Natural killer cell (primary cell): ENCODE measurements around the gene PTGDR2. TPM values are rescaled to one million over a fixed set of nuclear protein-coding genes. Genes with fewer than 3 reads are reported as not detected.
A peak's percentile ranks its signal among the peaks of the same experiment; 100 is the strongest.

ENCODE experiments used
- ATAC-seq, 3 donors: fragments of 150-1000 bp in 2 of 3; fragments of 200-7000 bp in 1 of 3; cut with Tn5 transposase; 1 replicate in 1 of 3; 2 replicates in 2 of 3; pipeline ENCODE4 v1.10.0; 2021; ENCODE audit warnings: mild to moderate bottlenecking in 2 of 3, moderate library complexity in 2 of 3
- DNase-seq, 2 donors: peaks; one replicate each; pipeline versions ENCODE4 v3.0.0 to v3.0.0-alpha.2; 2013 to 2021; ENCODE audit warnings: mixed read lengths in 1 of 2
- H3K27ac ChIP-seq: one replicate; pipeline ENCODE4 v1.5.1; 2013; ENCODE audit warnings: mild to moderate bottlenecking, low read length
- H3K27me3 ChIP-seq: one replicate; pipeline ENCODE4 v1.6.1; 2013; ENCODE audit warnings: low read length; ENCODE audit not compliant: control insufficient read depth, insufficient read depth
- H3K36me3 ChIP-seq: one replicate; pipeline ENCODE4 v1.6.1; 2013; ENCODE audit warnings: low read length; ENCODE audit not compliant: control insufficient read depth, insufficient read depth
- H3K4me1 ChIP-seq: one replicate; pipeline ENCODE4 v1.6.1; 2013; ENCODE audit warnings: low read length; ENCODE audit not compliant: control insufficient read depth, insufficient read depth
- H3K4me3 ChIP-seq: one replicate; pipeline ENCODE4 v1.5.1; 2013; ENCODE audit warnings: low read length
- H3K9me3 ChIP-seq: one replicate; pipeline ENCODE4 v1.6.1; 2013; ENCODE audit warnings: low read length; ENCODE audit not compliant: control insufficient read depth, insufficient read depth
- H3K27ac Mint-ChIP-seq, 2 donors: one replicate each; pipeline ENCODE4 v1.8.0; 2022; ENCODE audit warnings: mild to moderate bottlenecking in 2 of 2, mixed read lengths in 2 of 2, moderate library complexity in 1 of 2
- H3K27me3 Mint-ChIP-seq, 2 donors: one replicate each; pipeline ENCODE4 v1.8.0; 2022; ENCODE audit warnings: low read depth in 2 of 2, mixed read lengths in 2 of 2
- H3K36me3 Mint-ChIP-seq: one replicate; pipeline ENCODE4 v1.8.0; 2022; ENCODE audit warnings: mixed read lengths
- H3K4me1 Mint-ChIP-seq, 2 donors: one replicate each; pipeline ENCODE4 v1.8.0; 2022; ENCODE audit warnings: mixed read lengths in 2 of 2
- H3K4me3 Mint-ChIP-seq: one replicate; pipeline ENCODE4 v1.8.0; 2022; ENCODE audit warnings: mild to moderate bottlenecking, moderate library complexity, mixed read lengths
- H3K9me3 Mint-ChIP-seq, 2 donors: one replicate each; pipeline ENCODE4 v1.8.0; 2022; ENCODE audit warnings: mixed read lengths in 2 of 2
- WGBS: methylation state at CpG from one replicate; pipeline ENCODE4 v1.1.7; 2013; ENCODE audit warnings: missing lambda C conversion rate; ENCODE audit not compliant: insufficient coverage; 5-methylcytosine and 5-hydroxymethylcytosine counted together
- intact Hi-C: fragments of 100-400 bp; cut with micrococcal nuclease; formaldehyde crosslinking; loops from one replicate; pipeline ENCODE4 v1.14.2; 2022
- total RNA-seq, 4 donors: library from RNA; stranded (reverse); fragments of 120-200 nt in 1 of 4; gene quantifications; one replicate each; pipeline versions ENCODE4 v1.2.3 to v1.2.4, GENCODE V29; 2013 to 2022
- TF ChIP-seq, protein P1 (sequence below): fragments of 200-600 bp; IDR thresholded peaks from one replicate; pipeline ENCODE4 v1.8.0; 2022; ENCODE audit warnings: antibody characterized with exemption

The PTGDR2 gene
- total RNA-seq, 3 donors from 2014 or later (not counting 1 experiment from before 2014, with no cell fraction given), result 0.66 to 12.4 (median 1.7) TPM

DNA sequence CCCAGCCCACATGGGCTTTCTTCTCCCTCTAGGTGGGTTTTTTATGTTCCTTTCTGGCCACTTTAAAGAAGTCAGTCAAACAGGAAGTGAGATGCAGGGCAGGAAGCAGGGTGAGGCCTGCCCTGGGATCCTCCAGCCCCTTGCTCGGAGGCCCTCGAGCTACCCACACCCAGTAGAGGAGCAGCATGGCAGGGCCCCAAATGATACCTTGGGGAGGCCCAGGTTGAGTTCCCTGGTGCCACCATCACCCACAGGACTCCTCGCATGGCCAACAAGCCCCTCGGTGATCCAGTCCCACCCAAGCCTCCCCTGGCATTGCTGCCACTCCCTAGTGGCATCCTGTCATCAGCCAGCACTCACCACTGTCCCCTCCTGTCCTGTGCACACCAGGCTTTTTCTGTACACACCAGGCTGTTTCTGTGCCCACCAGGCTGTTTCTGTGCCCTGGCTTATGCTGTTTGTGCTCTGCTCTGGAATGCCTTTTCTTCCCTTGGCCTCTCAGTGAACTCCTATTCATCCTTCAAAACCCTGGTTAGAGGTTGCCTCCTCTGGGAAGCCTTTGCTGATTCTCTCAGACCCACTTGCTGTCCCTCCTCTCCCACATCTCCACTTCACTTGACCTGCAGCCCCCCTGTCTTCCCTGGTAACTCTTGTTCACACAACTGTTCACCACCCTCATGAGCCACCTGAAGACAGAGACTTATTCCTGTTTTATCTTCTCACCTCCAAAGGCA lies 3.1 kb upstream of the PTGDR2 start:
- intact Hi-C loops, result no loop called here
- no peaks in the 10 kb centered on the region for H3K9me3 Mint-ChIP-seq
- no peak overlapping the region for H3K27ac Mint-ChIP-seq
- ATAC-seq (no peak), DNase-seq (no peak)
- no peak overlapping the region for H3K4me3 Mint-ChIP-seq
- no peaks in the 10 kb centered on the region for H3K36me3 Mint-ChIP-seq
- H3K27me3 ChIP-seq, result no peaks in the 10 kb centered on the region
- H3K9me3 ChIP-seq, result no peaks in the 10 kb centered on the region
- TF ChIP-seq, protein P1, sequence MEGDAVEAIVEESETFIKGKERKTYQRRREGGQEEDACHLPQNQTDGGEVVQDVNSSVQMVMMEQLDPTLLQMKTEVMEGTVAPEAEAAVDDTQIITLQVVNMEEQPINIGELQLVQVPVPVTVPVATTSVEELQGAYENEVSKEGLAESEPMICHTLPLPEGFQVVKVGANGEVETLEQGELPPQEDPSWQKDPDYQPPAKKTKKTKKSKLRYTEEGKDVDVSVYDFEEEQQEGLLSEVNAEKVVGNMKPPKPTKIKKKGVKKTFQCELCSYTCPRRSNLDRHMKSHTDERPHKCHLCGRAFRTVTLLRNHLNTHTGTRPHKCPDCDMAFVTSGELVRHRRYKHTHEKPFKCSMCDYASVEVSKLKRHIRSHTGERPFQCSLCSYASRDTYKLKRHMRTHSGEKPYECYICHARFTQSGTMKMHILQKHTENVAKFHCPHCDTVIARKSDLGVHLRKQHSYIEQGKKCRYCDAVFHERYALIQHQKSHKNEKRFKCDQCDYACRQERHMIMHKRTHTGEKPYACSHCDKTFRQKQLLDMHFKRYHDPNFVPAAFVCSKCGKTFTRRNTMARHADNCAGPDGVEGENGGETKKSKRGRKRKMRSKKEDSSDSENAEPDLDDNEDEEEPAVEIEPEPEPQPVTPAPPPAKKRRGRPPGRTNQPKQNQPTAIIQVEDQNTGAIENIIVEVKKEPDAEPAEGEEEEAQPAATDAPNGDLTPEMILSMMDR, result no peak
- no peak overlapping the region for H3K27ac ChIP-seq
- H3K27me3 Mint-ChIP-seq, result peaks cover 0 to 8% of the 10 kb centered on the region in 2 donors
- WGBS, result 40% methylated on average over 4 of the region's 4 CpGs
- H3K36me3 ChIP-seq, result no peaks in the 10 kb centered on the region
- no peak overlapping the region for H3K4me3 ChIP-seq
- peaks cover 9% of the 10 kb centered on the region for H3K4me1 ChIP-seq
- H3K4me1 Mint-ChIP-seq, result peaks cover 0 to 10% of the 10 kb centered on the region in 2 donors

DNA sequence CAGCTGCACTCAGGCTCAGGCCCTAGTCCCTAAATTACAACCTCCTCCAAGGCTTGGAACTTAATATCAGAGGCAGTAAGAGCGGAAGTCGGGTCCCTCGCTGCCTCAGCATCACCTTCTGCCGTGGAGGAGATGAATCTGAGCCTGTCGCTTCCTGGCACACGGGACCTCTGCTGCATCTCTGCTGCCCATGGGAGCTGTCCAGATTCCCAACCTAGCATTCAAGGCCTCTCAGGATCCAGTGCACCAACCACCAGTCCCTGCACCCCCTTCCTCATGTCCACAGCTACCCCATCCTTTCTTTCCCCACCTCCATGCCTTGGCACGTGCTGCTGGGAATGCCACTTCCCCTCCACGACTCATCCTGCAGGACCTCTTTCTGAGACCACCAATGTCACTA lies 2.5 kb upstream of the PTGDR2 start:
- Histone ChIP-seq H3K9me3 (no peaks in the 10 kb centered on the region), H3K36me3 (no peaks in the 10 kb centered on the region), H3K4me1 (peaks cover 9% of the 10 kb centered on the region), H3K4me3 (no peak overlapping the region), H3K27ac (no peak overlapping the region), H3K27me3 (no peaks in the 10 kb centered on the region)
- Mint-ChIP-seq H3K27ac (no peak overlapping the region), H3K4me3 (no peak overlapping the region), H3K4me1 (peaks cover 0 to 10% of the 10 kb centered on the region in 2 donors), H3K36me3 (no peaks in the 10 kb centered on the region), H3K27me3 (peaks cover 0 to 8% of the 10 kb centered on the region in 2 donors), H3K9me3 (no peaks in the 10 kb centered on the region)
- ATAC-seq (no peak), DNase-seq (no peak)
- intact Hi-C loops, result no loop called here
- WGBS, result 83% methylated on average over 8 of the region's 8 CpGs
- TF ChIP-seq, protein P1, result no peak

DNA sequence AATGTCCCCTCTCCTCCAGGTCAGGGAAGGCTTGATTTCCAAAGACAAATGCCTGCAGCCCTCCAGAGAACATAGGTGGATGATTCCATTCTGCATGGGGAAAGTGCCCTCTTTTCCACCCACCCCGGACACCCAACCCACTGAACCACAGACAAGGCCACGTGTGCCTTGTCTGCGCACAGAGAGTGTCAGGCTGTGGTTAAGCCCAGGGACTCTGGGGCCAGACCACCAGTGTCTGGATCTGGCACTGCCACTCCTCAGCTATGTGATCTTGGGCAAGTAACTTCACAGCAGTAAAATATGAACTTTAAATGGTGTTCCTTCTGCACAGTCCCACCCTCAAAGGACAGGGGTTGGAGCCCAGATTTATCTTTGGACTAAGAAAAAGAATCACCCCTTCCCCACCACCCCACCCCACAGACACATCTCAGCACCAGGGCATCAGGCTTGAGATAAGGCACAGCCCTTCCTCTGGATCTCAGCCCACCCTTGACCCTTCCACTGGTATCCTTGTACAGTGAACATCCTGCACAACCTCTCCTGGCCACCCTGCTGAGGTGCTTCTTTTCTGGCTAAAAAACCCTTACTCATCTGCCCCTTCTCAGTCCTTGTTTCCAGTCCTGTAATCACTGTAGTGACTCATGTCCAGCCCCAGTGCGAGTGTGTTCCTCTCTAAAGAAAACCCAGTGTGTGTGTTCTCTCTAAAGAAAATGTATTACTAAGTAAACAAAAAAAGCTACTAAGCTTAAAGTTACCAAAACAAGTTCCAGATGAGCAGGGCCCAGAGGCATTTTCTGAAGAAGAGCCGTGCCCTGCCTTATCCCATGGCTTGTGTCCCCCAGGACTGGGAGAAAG lies 1.9 kb upstream of the PTGDR2 start:
- intact Hi-C loops, result no loop called here
- Histone ChIP-seq H3K27me3 (no peaks in the 10 kb centered on the region), H3K4me1 (peaks cover 9% of the 10 kb centered on the region), H3K9me3 (no peaks in the 10 kb centered on the region), H3K27ac (no peak overlapping the region), H3K4me3 (no peak overlapping the region), H3K36me3 (no peaks in the 10 kb centered on the region)
- peaks cover 0 to 10% of the 10 kb centered on the region in 2 donors for H3K4me1 Mint-ChIP-seq
- H3K9me3 Mint-ChIP-seq, result no peaks in the 10 kb centered on the region
- no peak overlapping the region for H3K27ac Mint-ChIP-seq
- TF ChIP-seq, protein P1, result no peak
- WGBS, result 48% methylated on average over 5 of the region's 5 CpGs
- no peaks in the 10 kb centered on the region for H3K36me3 Mint-ChIP-seq
- DNase-seq (no peak), ATAC-seq (peak in 1 of 3 donors; percentile 76)
- H3K4me3 Mint-ChIP-seq, result no peak overlapping the region
- peaks cover 0 to 7% of the 10 kb centered on the region in 2 donors for H3K27me3 Mint-ChIP-seq
